ENCODE measurements around the gene FGG.

DNA sequence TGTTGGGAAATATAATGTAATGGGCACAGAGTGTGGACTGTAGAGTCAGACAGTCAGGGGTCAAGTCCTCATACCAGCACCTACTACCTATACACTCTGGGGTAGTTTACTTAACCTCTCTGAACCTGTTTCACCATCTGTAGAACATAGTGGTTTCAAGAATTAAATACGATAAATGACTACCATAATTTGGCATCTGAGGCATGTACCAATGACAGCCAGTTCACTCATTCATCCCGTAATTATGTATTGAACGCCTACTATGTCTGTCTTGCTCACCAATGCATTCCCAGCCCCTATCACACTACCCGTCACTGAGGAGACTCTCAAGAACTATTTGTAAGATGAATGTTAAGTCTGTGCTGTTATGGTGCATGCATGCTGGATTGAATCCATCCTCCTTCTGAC, 51.6 kb downstream of the FGG start:
- TF ChIP-seq, protein P1, sequence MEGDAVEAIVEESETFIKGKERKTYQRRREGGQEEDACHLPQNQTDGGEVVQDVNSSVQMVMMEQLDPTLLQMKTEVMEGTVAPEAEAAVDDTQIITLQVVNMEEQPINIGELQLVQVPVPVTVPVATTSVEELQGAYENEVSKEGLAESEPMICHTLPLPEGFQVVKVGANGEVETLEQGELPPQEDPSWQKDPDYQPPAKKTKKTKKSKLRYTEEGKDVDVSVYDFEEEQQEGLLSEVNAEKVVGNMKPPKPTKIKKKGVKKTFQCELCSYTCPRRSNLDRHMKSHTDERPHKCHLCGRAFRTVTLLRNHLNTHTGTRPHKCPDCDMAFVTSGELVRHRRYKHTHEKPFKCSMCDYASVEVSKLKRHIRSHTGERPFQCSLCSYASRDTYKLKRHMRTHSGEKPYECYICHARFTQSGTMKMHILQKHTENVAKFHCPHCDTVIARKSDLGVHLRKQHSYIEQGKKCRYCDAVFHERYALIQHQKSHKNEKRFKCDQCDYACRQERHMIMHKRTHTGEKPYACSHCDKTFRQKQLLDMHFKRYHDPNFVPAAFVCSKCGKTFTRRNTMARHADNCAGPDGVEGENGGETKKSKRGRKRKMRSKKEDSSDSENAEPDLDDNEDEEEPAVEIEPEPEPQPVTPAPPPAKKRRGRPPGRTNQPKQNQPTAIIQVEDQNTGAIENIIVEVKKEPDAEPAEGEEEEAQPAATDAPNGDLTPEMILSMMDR (conservative IDR thresholded peaks at IDR 0.05 in 1 of 2, IDR thresholded peaks at IDR 0.05 in 1 of 2; ENCODE audit: low read depth in 1 of 2, low read length in 2 of 2) = no peak
- no peak for TF ChIP-seq EZH2 (IDR thresholded peaks at IDR 0.05; ENCODE audit: low read length, missing control alignments)

Data from fibroblast of lung (primary cell).